HEK293T (cell line): ENCODE measurements around the gene ATP2A2.

Experiments used
- CTCF ChIA-PET: fragments of 350-600 bp; formaldehyde crosslinking; extraction: SDS; loops from one replicate; lab custom pipeline; 2021; ENCODE audit warnings: antibody characterized with exemption, inconsistent platforms; lab: Yijun Ruan, JAX
- POLR2A ChIA-PET: fragments of 350-600 bp; formaldehyde crosslinking; extraction: SDS; loops from one replicate; lab custom pipeline; 2020; ENCODE audit warnings: antibody characterized with exemption, inconsistent platforms; lab: Yijun Ruan, JAX
- DNase-seq: peaks from one replicate; pipeline ENCODE4 v3.0.0; 2012; ENCODE audit warnings: mixed read lengths; ENCODE audit errors: extremely low spot score
- ARNT ChIP-seq: fragments of 450-650 bp; IDR thresholded peaks from 2 replicates; pipeline ENCODE4 v1.6.1; 2017; ENCODE audit warnings: mild to moderate bottlenecking
- BHLHE40 ChIP-seq: fragments of 450-650 bp; IDR thresholded peaks from 2 replicates; pipeline ENCODE4 v1.6.1; 2016; ENCODE audit warnings: mild to moderate bottlenecking, moderate library complexity, borderline replicate concordance
- CTBP1 ChIP-seq: fragments of 450-650 bp; IDR thresholded peaks from 2 replicates; pipeline ENCODE4 v1.6.1; 2016; ENCODE audit warnings: borderline replicate concordance
- ELF4 ChIP-seq: fragments of 450-650 bp; IDR thresholded peaks from 2 replicates; pipeline ENCODE4 v1.6.1; 2017; ENCODE audit warnings: antibody characterized with exemption
- FOXA1 ChIP-seq: fragments of 450-650 bp; IDR thresholded peaks from 2 replicates; pipeline ENCODE4 v1.6.1; 2016; ENCODE audit warnings: mild to moderate bottlenecking
- FOXK2 ChIP-seq: fragments of 450-650 bp; IDR thresholded peaks from 2 replicates; pipeline ENCODE4 v1.6.1; 2016; ENCODE audit warnings: mild to moderate bottlenecking
- FOXM1 ChIP-seq: fragments of 450-650 bp; IDR thresholded peaks from 2 replicates; pipeline ENCODE4 v1.6.1; 2017; ENCODE audit warnings: mild to moderate bottlenecking, borderline replicate concordance
- HDGF ChIP-seq: fragments of 450-650 bp; IDR thresholded peaks from 2 replicates; pipeline ENCODE4 v1.6.1; 2017; ENCODE audit warnings: antibody characterized with exemption, borderline replicate concordance
- L3MBTL2 ChIP-seq: fragments of 450-650 bp; conservative IDR thresholded peaks from 2 replicates; pipeline ENCODE4 v1.6.1; 2016; ENCODE audit warnings: mild to moderate bottlenecking
- LEF1 ChIP-seq: fragments of 450-650 bp; IDR thresholded peaks from 2 replicates; pipeline ENCODE4 v1.6.1; 2017; ENCODE audit warnings: mild to moderate bottlenecking, borderline replicate concordance
- NFRKB ChIP-seq: fragments of 450-650 bp; IDR thresholded peaks from 2 replicates; pipeline ENCODE4 v1.6.1; 2016; ENCODE audit warnings: mild to moderate bottlenecking, moderate library complexity
- PKNOX1 ChIP-seq: fragments of 450-650 bp; IDR thresholded peaks from 2 replicates; pipeline ENCODE4 v1.6.1; 2016
- SP1 ChIP-seq: fragments of 450-650 bp; IDR thresholded peaks from 2 replicates; pipeline ENCODE4 v1.6.1; 2017
- SUZ12 ChIP-seq: fragments of 450-650 bp; IDR thresholded peaks from 2 replicates; pipeline ENCODE4 v1.6.1; 2016; ENCODE audit warnings: mild to moderate bottlenecking
- TARDBP ChIP-seq: fragments of 450-650 bp; IDR thresholded peaks from 2 replicates; pipeline ENCODE4 v1.6.1; 2016
- ZNF384 ChIP-seq: fragments of 450-650 bp; IDR thresholded peaks from 2 replicates; pipeline ENCODE4 v1.6.1; 2016

The ATP2A2 gene

GRCh38 chr12:110301065-110301806, 20.2 kb downstream of the ATP2A2 start:
- ChIA-PET CTCF (no interaction called here), POLR2A (no interaction called here)
- no peak for DNase-seq
- no peak for TF ChIP-seq FOXM1
- no peak for TF ChIP-seq LEF1
- no peak for TF ChIP-seq NFRKB
- TF ChIP-seq ZNF384: no peak

GRCh38 chr12:110304061-110304551, 23.1 kb downstream of the ATP2A2 start:
- ChIA-PET CTCF (no interaction called here), POLR2A (no interaction called here)
- no peak for DNase-seq
- TF ChIP-seq ELF4 (no peak), ZNF384 (no peak), SUZ12 (no peak), FOXK2 (no peak), HDGF (no peak), BHLHE40 (no peak), ARNT (no peak), PKNOX1 (no peak), SP1 (no peak), LEF1 (no peak), FOXA1 (no peak), FOXM1 (no peak), CTBP1 (no peak), L3MBTL2 (no peak), NFRKB (no peak), TARDBP (no peak)

- TF ChIP-seq FOXA1: no peak
- ChIA-PET CTCF (no interaction called here), POLR2A (no interaction called here)
- DNase-seq: no peak
These were observed 26.3 kb downstream of the ATP2A2 start for GRCh38 chr12:110307372-110307771.

- DNase-seq: no peak
- ChIA-PET CTCF (no interaction called here), POLR2A (no interaction called here)
- TF ChIP-seq L3MBTL2 (no peak), NFRKB (no peak), LEF1 (no peak), PKNOX1 (no peak), TARDBP (no peak), SUZ12 (no peak), SP1 (no peak), FOXA1 (no peak), ARNT (no peak), FOXK2 (no peak)
These were observed 29.7 kb downstream of the ATP2A2 start for GRCh38 chr12:110310763-110311162.

- POLR2A ChIA-PET: no interaction called here
These were observed 30.9 kb downstream of the ATP2A2 start for GRCh38 chr12:110311903-110312302.

More at GRCh38 chr12:110311903-110312302, 30.9 kb downstream of the ATP2A2 start:
- DNase-seq: no peak
- CTCF ChIA-PET: no interaction called here
- TF ChIP-seq TARDBP (no peak), FOXA1 (no peak), FOXK2 (no peak), PKNOX1 (no peak), SP1 (no peak), SUZ12 (no peak), CTBP1 (no peak), HDGF (no peak), LEF1 (no peak), NFRKB (no peak), ARNT (no peak), BHLHE40 (no peak), FOXM1 (no peak), ZNF384 (no peak), ELF4 (no peak)
